Measurements from ENCODE around the gene TSPAN2.
A peak's percentile ranks its signal among the peaks of the same experiment; 100 is the strongest.

TSPAN2 gene

DNA sequence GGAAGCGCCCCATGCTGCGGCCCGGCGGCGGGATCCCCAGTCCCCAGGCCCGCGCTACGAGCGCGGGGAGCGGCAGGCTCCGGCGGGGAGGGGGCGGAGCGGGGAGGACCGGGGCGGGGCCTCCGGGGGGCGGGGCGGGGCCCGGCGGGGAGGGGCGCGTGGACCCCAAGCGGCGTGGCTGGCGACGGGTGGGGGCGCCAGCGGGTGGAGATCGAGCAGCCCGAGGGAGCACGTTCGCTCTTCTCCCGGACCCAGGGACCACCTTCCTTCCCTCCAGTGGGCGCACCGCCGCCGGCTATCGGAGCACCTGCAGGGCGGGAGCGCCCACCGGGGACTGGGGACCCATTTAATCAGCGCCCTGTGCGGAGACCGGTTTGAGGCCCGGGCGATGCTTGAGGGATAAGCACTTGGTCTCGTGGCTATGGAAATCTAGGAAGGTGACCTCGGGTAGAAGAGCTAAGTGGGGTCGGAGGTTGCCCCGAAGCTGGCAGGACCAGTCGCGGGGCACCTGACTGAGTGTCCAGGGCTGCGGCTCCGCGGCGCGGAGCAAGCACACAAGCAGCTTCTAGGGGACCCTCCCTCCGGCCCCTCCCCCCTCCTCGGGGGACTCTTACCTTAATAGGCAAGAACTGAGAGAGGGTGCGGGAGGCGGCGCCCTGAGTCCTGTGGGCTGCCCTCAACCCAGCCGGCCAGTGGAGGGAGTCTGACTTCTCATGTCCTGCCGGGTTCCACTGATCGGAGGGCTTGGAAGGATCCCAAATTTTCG lies at the start of gene TSPAN2:
TSPAN2 (minus strand) TSS at position 84 of the 766 bp plus-strand sequence; CDS start at position 13, 71 bp downstream.
- peak; percentile 68 for DNase-seq (ENCODE audit: low spot score)

DNA sequence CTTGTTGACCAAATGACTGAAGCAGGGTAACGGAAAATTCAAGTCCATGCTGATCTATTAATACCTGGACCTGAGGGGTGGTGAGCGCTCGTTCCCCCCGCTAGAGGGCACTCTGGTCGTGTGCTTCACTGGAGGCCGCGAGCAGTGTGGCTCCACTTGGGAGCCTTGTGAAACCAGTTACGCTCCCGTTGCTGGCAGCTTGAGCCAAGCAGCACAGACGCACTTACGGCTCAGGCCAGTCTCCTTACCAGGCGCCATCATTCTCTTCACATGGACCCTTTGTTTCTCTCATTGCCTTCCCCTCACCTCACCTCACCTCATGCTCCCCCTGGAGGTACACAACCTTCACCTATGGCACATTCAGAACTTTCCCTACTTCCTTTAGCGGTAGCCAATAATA lies 49.7 kb upstream of the TSPAN2 start:
- DNase-seq (ENCODE audit: low spot score): peak; percentile 86

DNA sequence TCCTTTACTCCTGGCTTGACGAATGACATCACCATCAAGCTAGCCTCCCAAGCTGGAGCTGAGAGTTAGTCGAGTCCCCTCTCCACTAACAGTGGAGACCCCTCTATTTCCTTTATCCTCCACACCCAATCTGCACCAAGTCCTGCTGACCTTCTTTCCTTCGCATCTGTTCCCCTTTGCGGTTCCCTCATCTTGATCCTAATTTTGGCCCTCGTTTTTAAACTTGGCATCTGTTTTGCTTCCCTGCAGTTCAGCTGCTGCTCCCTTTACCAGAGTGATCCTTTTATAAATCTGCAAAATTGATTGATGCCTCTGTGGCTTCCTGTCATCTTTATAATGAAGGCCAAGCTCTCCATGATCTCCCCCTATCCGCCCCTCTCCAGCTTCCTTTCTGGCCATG lies 49.0 kb upstream of the TSPAN2 start:
- no peak for DNase-seq (ENCODE audit: low spot score)

DNA sequence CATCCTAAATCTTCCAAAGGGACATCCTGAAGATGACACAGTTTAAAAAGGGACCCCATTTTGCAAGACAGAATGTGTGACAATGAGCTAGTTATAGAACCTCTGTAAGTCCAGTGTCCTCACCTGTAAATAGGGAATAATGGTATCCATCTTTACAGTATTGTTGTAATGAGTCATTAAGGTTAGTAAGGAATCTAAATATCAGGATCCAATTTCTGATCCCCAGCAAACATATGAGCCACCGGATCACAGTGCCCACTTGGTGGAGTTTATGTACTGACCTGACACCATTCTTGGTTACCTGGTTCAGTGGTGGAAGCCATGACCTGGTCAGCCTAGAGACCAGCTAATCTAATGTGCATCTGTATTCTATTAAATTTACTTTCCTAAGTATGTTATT lies 47.9 kb upstream of the TSPAN2 start:
- DNase-seq (ENCODE audit: low spot score): no peak

DNA sequence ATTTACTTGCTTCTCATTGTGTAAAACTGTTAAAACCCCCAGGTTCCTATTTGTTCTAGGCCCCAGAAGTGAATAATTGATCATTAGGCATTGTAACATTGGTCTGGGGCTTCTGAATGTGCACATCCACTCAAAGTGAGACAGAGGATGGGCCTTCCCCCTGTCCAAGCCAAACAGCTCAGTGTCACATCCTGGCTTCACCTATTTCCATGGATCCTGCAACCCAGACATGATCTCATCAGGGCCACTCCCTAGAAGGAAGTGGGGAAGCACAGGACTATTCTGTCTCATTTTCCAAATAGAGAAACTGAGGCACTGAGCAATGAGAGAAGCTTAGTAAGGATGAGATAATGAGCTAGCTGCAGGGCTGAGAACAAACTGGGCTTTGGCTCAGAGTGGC lies 47.4 kb upstream of the TSPAN2 start:
- no peak for DNase-seq (ENCODE audit: low spot score)

DNA sequence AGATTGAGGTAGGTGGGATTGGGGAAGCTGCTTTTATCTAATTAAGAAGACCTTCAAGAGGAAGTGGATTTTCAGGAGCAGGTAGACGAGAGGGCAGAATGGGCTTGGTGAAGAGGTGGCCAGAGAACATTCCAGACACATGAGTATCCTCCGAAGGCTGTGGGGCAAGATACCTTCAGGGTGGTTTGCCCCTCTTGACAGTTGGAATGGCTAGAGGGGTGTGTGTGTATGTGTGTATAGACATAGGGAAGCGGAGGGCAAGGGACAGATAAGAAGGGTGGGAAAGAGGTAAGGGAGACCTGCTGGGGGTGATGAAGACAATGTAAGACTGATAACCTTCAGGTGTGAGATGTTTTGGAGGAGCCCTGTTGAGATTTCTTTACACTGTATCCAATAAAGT lies 46.8 kb upstream of the TSPAN2 start:
- DNase-seq (ENCODE audit: low spot score): no peak

DNA sequence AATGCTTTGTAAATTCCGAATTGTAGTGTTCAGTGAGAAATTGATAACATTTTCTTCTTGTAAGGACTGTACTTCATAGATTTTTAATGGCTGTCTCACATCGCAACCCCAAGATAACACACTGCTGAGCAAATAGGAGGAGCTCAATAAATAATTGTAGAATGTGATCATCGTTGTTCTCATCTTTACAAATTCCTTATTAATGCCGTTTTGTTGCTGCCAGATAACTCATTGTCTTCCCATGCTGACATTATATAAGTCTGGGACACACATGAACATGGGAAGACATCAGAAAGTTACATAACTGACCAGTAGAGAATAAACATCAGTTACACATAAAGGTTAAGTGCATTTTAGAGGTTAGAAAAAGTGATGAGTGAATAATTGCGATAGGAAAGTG lies 46.4 kb upstream of the TSPAN2 start:
- DNase-seq (ENCODE audit: low spot score): no peak

DNA sequence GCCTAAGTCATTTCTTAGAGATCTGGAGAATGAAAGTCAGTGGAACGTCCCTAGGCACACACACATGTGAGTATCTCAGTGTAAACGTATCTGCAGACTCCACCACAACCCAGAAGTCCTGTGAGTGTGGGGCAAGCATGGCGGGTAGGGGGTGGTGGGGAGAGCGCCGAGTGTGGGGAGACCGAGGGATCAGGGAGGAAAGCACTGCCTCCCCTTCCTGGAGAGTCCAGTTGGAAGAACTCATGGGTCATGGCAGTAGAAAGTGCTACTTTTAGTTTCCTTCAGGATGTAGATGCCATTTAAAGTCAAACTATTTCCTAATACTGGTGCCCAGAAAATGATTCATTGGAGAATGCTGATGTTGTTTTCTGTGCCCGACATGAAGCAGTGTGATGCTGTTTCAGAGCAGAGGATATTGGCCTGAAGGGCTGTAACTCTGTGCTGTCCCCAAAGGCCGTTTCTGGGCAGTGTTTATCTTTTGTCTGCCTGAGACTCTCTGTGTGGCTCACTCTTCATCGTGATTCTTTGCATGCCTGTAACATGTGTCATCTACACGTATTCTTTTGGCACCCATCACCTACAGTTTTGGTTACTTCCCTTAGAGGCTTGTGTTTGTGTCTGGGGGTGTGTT lies 45.7 kb upstream of the TSPAN2 start:
- peak; percentile 77 for DNase-seq (ENCODE audit: low spot score)

DNA sequence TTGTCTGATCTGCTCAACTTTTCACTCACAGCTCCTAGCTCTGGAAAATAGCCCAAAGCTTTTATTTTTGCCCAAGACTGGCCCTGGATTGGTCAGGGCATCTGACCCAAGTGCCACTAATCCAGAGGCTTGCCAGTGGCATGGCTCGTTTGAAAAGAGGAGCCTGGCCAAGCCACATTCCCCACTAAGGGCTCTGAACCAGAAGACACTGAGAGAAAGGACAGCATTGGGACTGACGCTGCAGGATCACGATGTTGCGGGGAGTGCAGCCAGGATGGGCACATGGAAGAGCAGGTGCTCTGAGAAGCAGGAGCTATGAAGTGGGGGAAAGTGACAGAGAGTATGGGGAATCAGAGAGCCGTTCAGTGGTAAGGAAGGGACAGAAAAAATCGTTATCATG lies 44.9 kb upstream of the TSPAN2 start:
- DNase-seq (ENCODE audit: low spot score): no peak

DNA sequence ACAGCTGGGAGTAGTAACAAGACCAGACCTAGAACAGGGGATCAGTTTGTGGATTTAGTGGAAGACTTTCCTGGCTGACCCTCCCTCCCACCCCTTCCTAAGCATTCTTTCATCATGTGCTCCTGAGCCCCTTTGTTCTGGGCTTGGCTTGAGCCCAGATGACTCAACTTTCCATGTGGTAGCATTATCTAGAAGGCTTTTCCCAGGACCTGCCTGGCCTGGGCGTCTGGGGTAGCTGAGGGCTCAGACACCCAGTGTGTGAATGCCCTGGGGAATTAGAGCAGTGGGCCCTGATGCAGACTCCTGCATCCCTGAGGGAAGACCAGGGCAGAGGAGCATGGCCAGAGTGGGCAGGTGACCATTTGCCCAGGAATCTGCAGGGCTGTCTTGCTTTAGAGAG lies 44.1 kb upstream of the TSPAN2 start:
- no peak for DNase-seq (ENCODE audit: low spot score)

DNA sequence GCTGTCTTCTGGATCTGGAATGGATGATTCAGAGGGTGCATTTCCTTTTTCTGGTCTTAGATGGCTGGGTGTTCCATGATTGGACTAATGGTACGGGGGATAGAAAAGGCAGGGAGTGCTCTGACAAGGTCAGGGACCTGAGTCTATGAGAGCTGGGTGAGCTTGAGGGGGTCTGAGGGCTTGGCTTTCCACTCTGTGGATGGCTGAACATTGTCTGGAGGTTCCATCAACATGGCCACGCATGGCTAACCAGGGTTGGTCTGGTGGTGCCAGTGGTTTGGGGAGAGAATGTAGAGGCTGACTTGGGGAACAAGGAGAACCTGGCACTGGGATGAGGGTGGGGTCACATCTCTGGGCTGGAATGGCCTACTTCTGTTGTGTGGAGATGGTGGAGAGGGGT lies 41.5 kb upstream of the TSPAN2 start:
- DNase-seq (ENCODE audit: low spot score): no peak

DNA sequence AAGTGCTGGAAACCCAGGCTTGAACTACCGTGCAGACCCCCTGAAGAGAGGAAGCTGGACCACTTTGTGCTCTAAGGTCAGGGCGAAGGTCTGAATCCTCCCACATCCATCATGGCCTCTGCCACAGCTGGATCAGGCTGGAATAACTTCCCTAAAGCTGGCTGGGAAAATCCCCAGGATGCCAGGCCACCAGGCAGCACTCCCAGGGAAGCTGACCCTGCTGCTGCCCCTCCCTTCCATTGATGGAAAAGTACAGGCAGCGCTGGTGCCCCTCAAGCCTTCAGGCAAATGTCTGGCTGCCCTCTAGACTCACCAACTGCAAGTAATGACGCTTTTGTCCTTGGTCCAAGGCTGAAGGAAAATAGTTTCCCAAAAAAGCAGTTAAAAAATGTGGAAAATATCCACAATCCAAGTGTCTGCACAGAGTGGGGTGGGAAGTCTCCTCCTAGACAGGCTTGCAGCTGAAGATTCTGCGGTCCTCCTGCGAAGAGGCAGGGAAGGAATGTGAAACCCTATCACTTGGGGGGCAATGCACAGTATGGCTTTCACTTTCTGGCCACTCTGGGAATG lies 39.9 kb upstream of the TSPAN2 start:
- no peak for DNase-seq (ENCODE audit: low spot score)

DNA sequence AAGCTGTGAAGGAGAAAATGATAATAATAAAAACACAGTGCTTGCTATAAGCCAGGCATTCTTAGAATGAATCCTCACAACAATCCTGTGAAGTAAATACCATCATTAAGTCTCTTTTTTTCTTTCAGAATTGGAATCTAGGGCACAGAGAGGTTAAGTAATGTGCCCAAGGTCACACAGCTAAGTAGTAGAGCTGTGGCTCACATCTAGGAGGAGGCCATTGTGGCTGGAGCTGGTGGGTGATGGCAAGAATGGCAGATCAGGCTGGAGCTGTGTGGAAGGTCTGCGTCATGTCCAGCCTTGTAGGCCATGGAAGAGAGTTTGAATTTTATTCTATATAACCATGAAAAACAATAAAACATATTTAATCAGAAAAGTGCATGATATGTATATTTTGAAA lies 38.2 kb upstream of the TSPAN2 start:
- DNase-seq (ENCODE audit: low spot score): no peak

DNA sequence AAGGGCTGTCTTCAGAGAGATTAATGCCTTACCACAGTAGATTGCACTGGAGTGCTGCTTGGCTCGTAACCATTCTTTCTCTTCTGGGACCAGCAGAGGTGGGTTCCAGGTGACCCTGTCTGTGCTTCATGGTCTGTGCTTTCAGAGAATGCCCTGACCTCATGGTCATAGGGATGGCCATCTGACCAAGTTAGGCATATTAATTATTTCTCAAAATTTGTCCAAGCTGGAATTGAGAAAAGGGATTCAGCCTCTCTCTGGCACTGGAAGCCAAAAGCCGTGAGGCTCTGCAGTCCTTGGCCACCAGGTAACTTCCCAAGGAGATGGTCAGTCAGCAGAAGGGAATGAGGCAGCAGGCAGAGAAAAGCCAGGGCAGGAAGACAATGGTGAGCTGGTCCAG lies 37.2 kb upstream of the TSPAN2 start:
- no peak for DNase-seq (ENCODE audit: low spot score)

DNA sequence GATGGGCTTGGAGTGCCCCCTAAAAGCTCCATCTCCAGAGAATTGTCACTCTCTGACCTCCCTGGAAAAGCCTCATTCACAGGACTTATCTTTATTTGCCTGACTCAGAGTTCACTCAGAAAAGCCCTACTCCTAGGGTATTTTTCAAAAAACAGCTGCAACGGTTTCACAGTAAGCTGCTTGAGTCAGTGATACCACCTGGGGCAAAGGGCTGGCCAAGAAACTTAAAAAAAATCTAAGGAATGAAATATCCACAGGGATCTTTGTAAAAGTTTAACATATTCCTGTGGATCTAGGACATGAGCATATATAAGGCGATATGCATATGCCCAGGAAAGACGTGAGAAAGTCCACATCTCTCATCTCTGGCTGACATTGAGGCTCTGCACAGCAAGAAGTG lies 33.8 kb upstream of the TSPAN2 start:
- no peak for DNase-seq (ENCODE audit: low spot score)

DNA sequence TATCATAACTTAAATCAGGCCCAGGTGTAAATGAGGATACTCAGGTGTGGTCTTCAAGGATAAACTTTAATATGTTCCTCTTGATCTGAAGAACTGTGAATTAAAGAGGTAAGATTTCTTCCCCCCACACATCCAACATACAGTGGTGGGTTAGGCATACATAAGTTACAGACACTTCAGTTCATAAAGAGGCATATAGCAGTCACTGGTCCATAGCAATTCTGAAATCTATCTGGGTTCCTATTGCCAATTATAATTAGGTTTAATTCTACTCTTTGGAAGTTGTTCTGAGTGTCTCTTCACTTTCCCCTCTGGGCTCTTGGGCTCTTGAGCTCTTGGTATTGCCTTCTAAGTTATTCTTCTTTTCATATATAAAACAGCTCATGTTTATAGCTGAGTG lies 32.5 kb upstream of the TSPAN2 start:
- no peak for DNase-seq (ENCODE audit: low spot score)

DNA sequence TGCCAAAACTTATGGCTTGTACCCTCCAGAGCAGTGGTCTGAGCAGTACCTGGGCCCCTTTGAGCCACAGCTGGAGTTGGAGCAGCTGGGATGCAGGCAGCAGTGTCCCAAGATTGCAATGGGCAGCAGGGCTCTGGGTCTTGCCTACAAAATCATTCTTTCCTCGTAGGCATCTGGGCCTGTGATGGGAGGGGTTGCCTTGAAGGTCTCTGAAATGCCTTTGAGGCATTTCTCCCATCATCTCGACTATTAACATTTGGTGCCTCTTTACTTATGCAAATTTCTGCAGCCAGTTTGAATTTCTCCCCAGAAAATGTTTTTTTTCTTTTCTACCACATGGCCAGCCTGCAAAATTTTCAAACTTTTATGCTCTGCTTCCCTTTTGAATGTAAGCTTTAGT lies 31.0 kb upstream of the TSPAN2 start:
- no peak for DNase-seq (ENCODE audit: low spot score)

DNA sequence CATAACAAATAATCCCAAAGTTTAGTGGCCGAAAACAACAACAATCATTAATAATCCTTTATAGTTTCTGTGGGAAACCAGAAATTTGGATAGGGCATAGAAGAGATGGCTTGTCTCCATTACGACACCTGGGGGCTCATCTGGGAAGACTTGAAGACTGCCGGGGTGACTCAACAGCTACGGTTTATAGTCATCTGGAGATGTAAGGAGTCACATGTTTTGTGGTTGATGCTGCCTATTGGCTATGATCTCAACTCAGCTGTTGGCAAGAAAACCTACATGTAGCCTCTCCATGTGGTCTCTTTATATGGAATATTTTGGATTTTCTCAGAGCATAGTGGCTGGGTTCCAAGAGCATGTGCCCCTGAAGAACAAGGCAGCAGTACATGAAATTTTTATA lies 29.3 kb upstream of the TSPAN2 start:
- no peak for DNase-seq (ENCODE audit: low spot score)

DNA sequence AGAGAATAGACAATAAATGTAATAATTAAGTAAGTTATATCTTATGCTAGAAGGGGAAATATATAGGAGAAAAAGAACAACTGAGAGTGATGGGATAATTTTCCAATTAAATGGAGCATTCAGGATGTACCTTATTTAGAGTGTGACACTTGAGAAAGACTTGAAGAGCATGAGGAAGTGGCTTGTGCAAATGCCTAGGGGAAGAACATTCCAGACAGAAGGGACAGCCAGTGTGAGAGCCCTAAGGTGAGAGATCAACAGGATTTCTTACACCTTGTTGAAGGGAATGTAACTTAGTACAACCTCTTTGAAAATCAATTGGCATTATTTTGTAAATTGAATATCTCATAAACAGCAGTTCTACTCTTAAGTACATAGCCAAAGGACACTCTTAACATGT lies 28.8 kb upstream of the TSPAN2 start:
- no peak for DNase-seq (ENCODE audit: low spot score)

DNA sequence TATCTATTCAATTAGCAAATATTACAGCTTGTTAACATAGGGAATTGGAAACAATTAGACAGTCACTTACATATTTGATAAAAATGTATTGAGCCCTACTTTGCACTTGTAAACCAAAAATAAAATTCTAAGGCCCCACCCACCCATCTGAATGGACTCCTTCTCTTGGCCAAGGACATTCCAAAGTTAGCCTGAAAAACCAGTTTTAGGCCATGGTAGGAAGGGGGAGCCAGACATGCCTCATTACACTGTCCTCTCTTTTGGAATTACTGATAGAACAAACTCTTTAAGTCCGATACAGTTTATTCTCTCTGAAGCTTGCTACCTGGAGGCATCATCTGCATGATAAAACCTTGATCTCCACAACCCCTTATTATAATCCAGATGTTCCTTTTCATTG lies 28.0 kb upstream of the TSPAN2 start:
- DNase-seq (ENCODE audit: low spot score): no peak

DNA sequence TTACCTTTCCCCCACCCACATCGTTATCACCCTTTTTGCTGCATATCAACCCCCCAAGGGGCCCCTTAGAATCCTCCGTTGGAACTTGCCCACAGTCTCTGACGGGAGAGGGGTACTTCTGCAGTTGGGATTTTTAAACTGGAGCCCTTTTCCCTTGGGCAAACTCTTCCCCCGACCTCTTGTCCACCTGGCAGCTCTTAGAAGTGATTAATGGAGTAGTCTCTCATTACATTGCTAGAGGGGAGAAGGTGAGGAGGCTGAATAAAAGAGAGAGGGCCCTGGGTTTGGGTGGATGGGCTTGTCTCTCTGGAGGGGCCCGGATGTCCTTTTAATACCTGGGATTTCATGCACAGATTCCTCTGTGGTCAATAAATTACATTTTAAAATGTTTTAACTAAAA lies 27.2 kb upstream of the TSPAN2 start:
- no peak for DNase-seq (ENCODE audit: low spot score)

DNA sequence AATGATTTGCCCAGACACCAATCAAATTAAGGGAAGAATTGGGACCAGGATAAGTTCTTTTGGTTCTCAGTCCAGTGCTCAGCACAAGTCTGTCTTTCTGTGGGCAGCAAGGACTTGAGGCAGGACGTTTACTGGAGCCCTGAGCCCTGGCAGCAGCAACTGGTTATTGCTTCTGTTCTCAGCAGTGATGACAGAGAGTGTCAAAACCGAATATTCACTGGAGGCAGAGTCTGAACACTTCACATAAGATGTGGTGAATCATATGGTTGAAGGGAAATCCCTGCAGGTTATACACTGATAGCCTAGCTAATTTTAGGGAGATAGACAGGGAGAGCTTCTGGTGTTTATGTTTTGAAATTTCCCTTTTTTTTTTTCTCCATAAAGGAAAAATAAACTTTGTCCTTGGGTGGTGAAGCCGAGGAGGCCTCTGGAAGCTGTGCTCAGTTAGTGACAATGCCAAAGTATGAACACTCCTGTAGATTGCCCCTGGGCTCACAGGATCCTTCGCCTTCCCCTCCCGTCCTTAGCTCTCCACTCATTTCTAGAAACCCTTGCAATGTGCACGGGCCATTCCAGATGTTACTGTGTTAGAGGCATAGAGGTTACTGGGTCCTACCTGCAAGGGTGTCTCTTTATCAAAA lies 26.3 kb upstream of the TSPAN2 start:
- DNase-seq (ENCODE audit: low spot score): no peak

DNA sequence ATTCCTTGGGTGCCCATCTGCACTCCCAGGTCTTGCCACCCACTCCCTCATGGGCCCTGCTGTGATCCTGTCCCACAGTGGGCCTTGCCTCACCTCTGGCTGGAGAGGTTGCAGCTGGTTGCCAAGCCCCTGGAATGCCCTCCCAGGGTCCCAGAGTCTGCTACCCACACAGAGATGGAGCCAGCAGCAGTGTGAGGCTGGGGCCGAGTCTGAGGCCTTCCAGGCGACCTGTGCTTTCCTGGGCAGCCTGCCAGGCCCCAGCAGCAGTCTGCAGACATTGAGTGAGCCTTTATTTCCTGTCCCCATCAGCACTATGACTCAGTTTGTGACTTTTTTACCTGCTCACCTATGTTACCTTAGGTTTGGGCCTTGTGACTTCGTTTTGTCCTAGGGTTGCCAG lies 25.0 kb upstream of the TSPAN2 start:
- DNase-seq (ENCODE audit: low spot score): no peak

All from AG08396 (cell line).